GM12878 (cell line): Measurements from ENCODE around the gene TLX2. TPM values are rescaled to one million over a fixed set of nuclear protein-coding genes. Genes with fewer than 3 reads are reported as not detected.
A peak's percentile ranks its signal among the peaks of the same experiment; 100 is the strongest.

Source experiments
- EGR1 ChIP-seq, 2 experiments: IDR thresholded peaks; 1 replicate in 1 of 2; 2 replicates in 1 of 2; pipeline ENCODE4 v1.6.1; 2011 to 2012; ENCODE audit warnings: low read depth in 2 of 2, low read length in 2 of 2, borderline replicate concordance in 1 of 2, mild to moderate bottlenecking in 1 of 2, moderate library complexity in 1 of 2
- IRF5 ChIP-seq: fragments of 450-650 bp; IDR thresholded peaks from 2 replicates; pipeline ENCODE4 v1.6.1; 2017; ENCODE audit warnings: borderline replicate concordance
- NKRF ChIP-seq: fragments of 450-650 bp; conservative IDR thresholded peaks from 2 replicates; pipeline ENCODE4 v1.6.1; 2017; ENCODE audit warnings: mild to moderate bottlenecking, moderate library complexity
- PAX5 ChIP-seq: IDR thresholded peaks from 2 replicates; pipeline ENCODE4 v1.6.1; 2011; ENCODE audit warnings: low read depth, low read length, borderline replicate concordance
- RB1 ChIP-seq: fragments of 450-650 bp; formaldehyde crosslinking; IDR thresholded peaks from 2 replicates; pipeline ENCODE4 v1.6.1; 2017; ENCODE audit warnings: mild to moderate bottlenecking, borderline replicate concordance
- RBBP5 ChIP-seq: fragments of 200-600 bp; sonication (generic); conservative IDR thresholded peaks from 2 replicates; pipeline ENCODE4 v1.6.1; 2016
- RELB ChIP-seq: fragments of 450-650 bp; IDR thresholded peaks from 2 replicates; pipeline ENCODE4 v1.6.1; 2017; ENCODE audit warnings: low read depth, mild to moderate bottlenecking, moderate library complexity
- RFX5 ChIP-seq: IDR thresholded peaks from 2 replicates; pipeline ENCODE4 v1.6.1; 2011; ENCODE audit warnings: low read depth, low read length, improper control_type of control experiment
- SP1 ChIP-seq: IDR thresholded peaks from one replicate; pipeline ENCODE4 v1.6.1; 2011; ENCODE audit warnings: low read depth, low read length
- USF1 ChIP-seq: IDR thresholded peaks from 2 replicates; pipeline ENCODE4 v1.6.1; 2011; ENCODE audit warnings: borderline replicate concordance, low read depth, mild to moderate bottlenecking, moderate library complexity, mixed read lengths, low read length; ENCODE audit not compliant: insufficient read depth; ENCODE audit errors: extremely low read length
- ZNF592 ChIP-seq: fragments of 450-650 bp; IDR thresholded peaks from 2 replicates; pipeline ENCODE4 v1.6.1; 2017; ENCODE audit warnings: mild to moderate bottlenecking, moderate library complexity
- ZNF687 ChIP-seq: fragments of 450-650 bp; IDR thresholded peaks from 2 replicates; pipeline ENCODE4 v1.6.1; 2017; ENCODE audit warnings: mild to moderate bottlenecking, moderate library complexity
- polyA plus RNA-seq, 11 experiments: library from polyadenylated mRNA; depleted of rRNA in 4 of 11; unstranded in 6 of 11; stranded (reverse) in 5 of 11; fragments of >200 nt; fragmentation: Nextera tagmentation in 4 of 11; fragmentation: Illumina TruSeq in 1 of 11; extraction: Ambion mirVana in 4 of 11; extraction: Trizol in 1 of 11; gene quantifications; 1 replicate in 1 of 11; 2 replicates in 10 of 11; pipeline versions ENCODE4 v1.2.1 to v1.2.3, GENCODE V29; 2011 to 2016; ENCODE audit warnings: inconsistent platforms in 2 of 11, missing spikeins in 2 of 11, low read depth in 1 of 11
- total RNA-seq, 4 experiments: library from RNA; depleted of rRNA in 3 of 4; stranded (reverse); fragments of >200 nt in 3 of 4; fragmentation: Illumina TruSeq in 1 of 4; extraction: Trizol in 1 of 4; gene quantifications; 2 replicates each; pipeline versions ENCODE4 v1.2.1 to v1.2.3, GENCODE V29; 2013 to 2021

Gene TLX2
- total and polyA plus RNA-seq, 10 of the 15 experiments (the other 5 are each of a cell fraction or from before 2014, with no cell fraction given): 0.06 to 5.5 (median 3.6) TPM; not detected in 1

- no peak for TF ChIP-seq IRF5
- TF ChIP-seq EGR1 (IDR thresholded peaks at IDR 0.05; ENCODE audit: borderline replicate concordance in 1 of 2, low read depth in 2 of 2, low read length in 2 of 2): peak; percentile 51 to 78; a peak in 1 of 3 replicates
- peak; percentile 54; the same call in 1 of the 2 replicates for TF ChIP-seq RB1
- peak; percentile 100 for TF ChIP-seq ZNF687
- peak; percentile 88 for TF ChIP-seq PAX5
- peak; percentile 71; the same call in 1 of the 2 replicates for TF ChIP-seq ZNF592
- 0 out of 2 replicates have a peak, but pooled peaks have one; percentile 24 for TF ChIP-seq RFX5
- peak; percentile 35 for TF ChIP-seq SP1
- peak; percentile 98 for TF ChIP-seq RELB
- TF ChIP-seq NKRF: no peak; the same call in 1 of the 2 replicates
- no peak for TF ChIP-seq USF1
- no peak for TF ChIP-seq RBBP5
These were observed 41.9 kb upstream of the TLX2 start, which contains the start of gene MRPL53 (continued) for GRCh38 chr2:74472086-74472944.
